Right atrium auricular region (tissue), 2 donors: ENCODE data around the gene CLNK. TPM values are rescaled to one million over a fixed set of nuclear protein-coding genes. Genes with fewer than 3 reads are reported as not detected.

Source experiments
- DNase-seq: peaks from one replicate; pipeline ENCODE4 v3.0.0-alpha.2; 2019; ENCODE audit warnings: low spot score
- H3K27ac ChIP-seq, 2 donors: fragments of 200-600 bp; sonication (generic); 1 replicate in 1 of 2; 2 replicates in 1 of 2; pipeline ENCODE4 v1.5.1; 2016 to 2019
- H3K27me3 ChIP-seq, 2 donors: fragments of 200-600 bp; sonication (generic); one replicate each; pipeline versions ENCODE4 v1.5.1 to v1.6.0; 2017 to 2019
- H3K36me3 ChIP-seq: fragments of 200-600 bp; sonication (generic); one replicate; pipeline ENCODE4 v1.5.1; 2016
- H3K4me1 ChIP-seq, 2 donors: fragments of 200-600 bp; sonication (generic); one replicate each; pipeline versions ENCODE4 v1.5.1 to v1.6.0; 2017 to 2019
- H3K4me3 ChIP-seq, 2 donors: fragments of 200-600 bp; sonication (generic); 1 replicate in 1 of 2; 2 replicates in 1 of 2; pipeline ENCODE4 v1.5.1; 2017 to 2019; ENCODE audit warnings: mild to moderate bottlenecking in 1 of 2, moderate library complexity in 1 of 2
- H3K9me3 ChIP-seq, 2 donors: fragments of 200-600 bp; sonication (generic); one replicate each; pipeline ENCODE4 v1.5.1; 2019
- CTCF ChIP-seq, 2 donors: fragments of 200-600 bp; sonication (generic); IDR thresholded peaks; one replicate each; pipeline ENCODE4 v1.5.1; 2019; ENCODE audit warnings: antibody characterized with exemption in 2 of 2
- total RNA-seq, 2 donors: library from RNA; depleted of rRNA; stranded (reverse); fragments of >200 nt; gene quantifications; one replicate each; pipeline ENCODE4 v1.1.0, GENCODE V29; 2016

Gene CLNK
- total RNA-seq, 2 donors from 2014 or later: not detected

- H3K4me1 ChIP-seq: no peaks in the 10 kb centered on the region
- DNase-seq: no peak
- no peak overlapping the region for H3K4me3 ChIP-seq
- H3K27ac ChIP-seq: no peak overlapping the region
- no peaks in the 10 kb centered on the region for H3K27me3 ChIP-seq
- no peaks in the 10 kb centered on the region for H3K9me3 ChIP-seq
- no peak for TF ChIP-seq CTCF (IDR thresholded peaks at IDR 0.05)
- no peaks in the 10 kb centered on the region for H3K36me3 ChIP-seq
Measured at GRCh38 chr4:10613926-10614478, 70.6 kb downstream of the CLNK start.

- no peaks in the 10 kb centered on the region for H3K9me3 ChIP-seq
- no peaks in the 10 kb centered on the region for H3K27me3 ChIP-seq
- no peaks in the 10 kb centered on the region for H3K4me1 ChIP-seq
- H3K36me3 ChIP-seq: no peaks in the 10 kb centered on the region
- no peak overlapping the region for H3K4me3 ChIP-seq
- DNase-seq: no peak
- TF ChIP-seq CTCF (IDR thresholded peaks at IDR 0.05): no peak
- no peak overlapping the region for H3K27ac ChIP-seq
Measured at GRCh38 chr4:10612476-10612875, 72.1 kb downstream of the CLNK start.

GRCh38 chr4:10611673-10612072, 72.9 kb downstream of the CLNK start:
- Histone ChIP-seq H3K36me3 (no peaks in the 10 kb centered on the region), H3K9me3 (no peaks in the 10 kb centered on the region), H3K27me3 (no peaks in the 10 kb centered on the region), H3K4me3 (no peak overlapping the region), H3K27ac (no peak overlapping the region), H3K4me1 (no peaks in the 10 kb centered on the region)
- no peak for TF ChIP-seq CTCF (IDR thresholded peaks at IDR 0.05)
- no peak for DNase-seq

GRCh38 chr4:10608501-10609219, 75.9 kb downstream of the CLNK start:
- no peak for TF ChIP-seq CTCF (IDR thresholded peaks at IDR 0.05)
- Histone ChIP-seq H3K9me3 (no peaks in the 10 kb centered on the region), H3K4me1 (no peaks in the 10 kb centered on the region)

GRCh38 chr4:10607206-10607605, 77.4 kb downstream of the CLNK start:
- no peak overlapping the region for H3K27ac ChIP-seq
- H3K4me3 ChIP-seq: no peak overlapping the region
- no peaks in the 10 kb centered on the region for H3K36me3 ChIP-seq
- H3K4me1 ChIP-seq: no peaks in the 10 kb centered on the region
- TF ChIP-seq CTCF (IDR thresholded peaks at IDR 0.05): no peak
- no peak for DNase-seq
- H3K9me3 ChIP-seq: no peaks in the 10 kb centered on the region
- no peaks in the 10 kb centered on the region for H3K27me3 ChIP-seq

More at GRCh38 chr4:10608501-10609219, 75.9 kb downstream of the CLNK start:
- Histone ChIP-seq H3K4me3 (no peak overlapping the region), H3K27me3 (no peaks in the 10 kb centered on the region), H3K27ac (no peak overlapping the region), H3K36me3 (no peaks in the 10 kb centered on the region)
- no peak for DNase-seq
